SU-DHL-6 (cell line): ENCODE data around the gene CARD10.

Experiments used
- H2AFZ ChIP-seq: fragments of 200-600 bp; sonication (generic); 2 replicates; pipeline ENCODE4 v1.6.1; 2014; ENCODE audit warnings: low read depth, mild to moderate bottlenecking, moderate library complexity, mixed read lengths, antibody characterized with exemption, low read length; ENCODE audit not compliant: severe bottlenecking
- H3F3A ChIP-seq: fragments of 200-600 bp; shearing (Covaris generic); 2 replicates; pipeline ENCODE4 v1.6.0; 2016; ENCODE audit warnings: antibody characterized with exemption, mild to moderate bottlenecking; ENCODE audit not compliant: insufficient read depth
- H3K27ac ChIP-seq: fragments of 200-600 bp; sonication (generic); 2 replicates; pipeline ENCODE4 v1.5.1; 2016; ENCODE audit warnings: low read depth, mild to moderate bottlenecking, low read length, moderate library complexity, mixed read lengths
- H3K27me3 ChIP-seq: fragments of 200-600 bp; sonication (generic), shearing (Covaris generic); 2 replicates; pipeline ENCODE4 v1.6.0; 2014; ENCODE audit warnings: mild to moderate bottlenecking, low read length
- H3K36me3 ChIP-seq: fragments of 200-600 bp; sonication (generic); 2 replicates; pipeline ENCODE4 v1.6.1; 2014; ENCODE audit warnings: mild to moderate bottlenecking, low read length, mixed read lengths
- H3K4me2 ChIP-seq: fragments of 300-600, 200-600 bp; shearing (Covaris generic), sonication (generic); 2 replicates; pipeline ENCODE4 v1.6.0; 2014; ENCODE audit warnings: low read length, low read depth, mild to moderate bottlenecking; ENCODE audit not compliant: poor library complexity, severe bottlenecking
- H3K4me3 ChIP-seq: fragments of 200-600 bp; sonication (generic); 2 replicates; pipeline ENCODE4 v1.5.1; 2014; ENCODE audit warnings: antibody characterized with exemption, low read length, mild to moderate bottlenecking, mixed read lengths; ENCODE audit not compliant: insufficient read depth, poor library complexity, severe bottlenecking
- H3K79me2 ChIP-seq: fragments of 200-600 bp; sonication (generic); 2 replicates; pipeline ENCODE4 v1.6.1; 2014; ENCODE audit warnings: mild to moderate bottlenecking, low read length, moderate library complexity; ENCODE audit not compliant: insufficient read depth
- H3K9ac ChIP-seq: fragments of 200-600 bp; sonication (generic); 2 replicates; pipeline ENCODE4 v1.7.0; 2014; ENCODE audit warnings: mild to moderate bottlenecking, low read length
- H3K9me2 ChIP-seq: fragments of 200-600 bp; sonication (generic); replicated peaks from 2 replicates; pipeline ENCODE4 v1.6.1; 2014; ENCODE audit warnings: low read length; ENCODE audit not compliant: insufficient read depth
- H3K9me3 ChIP-seq: fragments of 200-600 bp; sonication (generic); 2 replicates; pipeline ENCODE4 v1.6.1; 2014; ENCODE audit warnings: low read length, mixed read lengths; ENCODE audit not compliant: insufficient read depth
- H4K20me1 ChIP-seq: fragments of 200-600 bp; sonication (generic); 2 replicates; pipeline ENCODE4 v1.6.1; 2014; ENCODE audit warnings: low read depth, mild to moderate bottlenecking, antibody characterized with exemption, low read length, moderate library complexity, mixed read lengths
- EZH2phosphoT487 ChIP-seq: fragments of 200-600 bp; sonication (generic), shearing (Covaris generic); conservative IDR thresholded peaks from 2 replicates; pipeline ENCODE4 v1.6.1; 2018; ENCODE audit warnings: mild to moderate bottlenecking, antibody characterized with exemption, low read length, moderate library complexity, mixed read lengths
- TF ChIP-seq, protein P1 (sequence below): fragments of 200-600 bp; sonication (generic); IDR thresholded peaks from one replicate; pipeline ENCODE4 v1.5.1; 2017; ENCODE audit warnings: antibody characterized with exemption, mild to moderate bottlenecking, low read length, moderate library complexity; ENCODE audit not compliant: insufficient read depth, poor library complexity, severe bottlenecking

Gene CARD10

DNA sequence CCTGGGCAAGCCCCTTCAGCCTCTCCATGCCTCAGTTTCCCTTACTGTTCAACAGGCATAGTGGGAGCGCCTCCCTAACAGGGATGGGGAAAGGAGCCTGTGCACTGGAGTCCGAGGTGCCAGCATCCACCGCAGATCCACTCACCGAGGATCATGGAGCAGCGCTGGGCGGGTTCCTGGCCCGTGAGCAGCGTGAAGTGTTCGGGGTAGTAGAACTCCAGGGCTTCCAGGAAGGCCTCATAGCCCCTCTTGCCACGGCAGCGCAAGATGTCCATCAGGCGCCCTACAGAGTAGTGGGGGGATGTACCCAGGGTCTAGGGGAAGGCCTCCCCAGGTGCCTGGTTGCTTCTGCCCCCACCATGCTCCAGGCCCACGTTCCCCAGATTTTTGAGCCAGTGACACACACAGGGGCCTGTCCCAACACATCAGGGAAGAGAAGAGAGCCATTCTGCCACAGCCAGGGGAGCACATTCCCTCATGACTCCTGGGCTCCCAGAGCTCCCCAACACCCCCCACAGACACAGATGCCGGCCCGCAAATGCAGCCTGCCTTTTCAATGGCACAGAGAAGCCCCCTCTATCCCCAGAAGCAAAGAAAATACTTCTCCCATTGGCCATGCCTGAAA, 1.3 kb downstream of the CARD10 start:
- no peaks in the 10 kb centered on the region for H3K79me2 ChIP-seq
- no peaks in the 10 kb centered on the region for H3K36me3 ChIP-seq
- no peak overlapping the region for H3K9ac ChIP-seq
- TF ChIP-seq, protein P1, sequence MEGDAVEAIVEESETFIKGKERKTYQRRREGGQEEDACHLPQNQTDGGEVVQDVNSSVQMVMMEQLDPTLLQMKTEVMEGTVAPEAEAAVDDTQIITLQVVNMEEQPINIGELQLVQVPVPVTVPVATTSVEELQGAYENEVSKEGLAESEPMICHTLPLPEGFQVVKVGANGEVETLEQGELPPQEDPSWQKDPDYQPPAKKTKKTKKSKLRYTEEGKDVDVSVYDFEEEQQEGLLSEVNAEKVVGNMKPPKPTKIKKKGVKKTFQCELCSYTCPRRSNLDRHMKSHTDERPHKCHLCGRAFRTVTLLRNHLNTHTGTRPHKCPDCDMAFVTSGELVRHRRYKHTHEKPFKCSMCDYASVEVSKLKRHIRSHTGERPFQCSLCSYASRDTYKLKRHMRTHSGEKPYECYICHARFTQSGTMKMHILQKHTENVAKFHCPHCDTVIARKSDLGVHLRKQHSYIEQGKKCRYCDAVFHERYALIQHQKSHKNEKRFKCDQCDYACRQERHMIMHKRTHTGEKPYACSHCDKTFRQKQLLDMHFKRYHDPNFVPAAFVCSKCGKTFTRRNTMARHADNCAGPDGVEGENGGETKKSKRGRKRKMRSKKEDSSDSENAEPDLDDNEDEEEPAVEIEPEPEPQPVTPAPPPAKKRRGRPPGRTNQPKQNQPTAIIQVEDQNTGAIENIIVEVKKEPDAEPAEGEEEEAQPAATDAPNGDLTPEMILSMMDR = no peak
- TF ChIP-seq EZH2phosphoT487 = no peak
- no peaks in the 10 kb centered on the region for H3K9me2 ChIP-seq
- H3F3A ChIP-seq = no peaks in the 10 kb centered on the region
- H2AFZ ChIP-seq = no peak overlapping the region
- H3K9me3 ChIP-seq = no peaks in the 10 kb centered on the region
- no peak overlapping the region for H3K4me3 ChIP-seq
- H3K27me3 ChIP-seq = no peaks in the 10 kb centered on the region
- H4K20me1 ChIP-seq = no peaks in the 10 kb centered on the region
- H3K4me2 ChIP-seq = no peak overlapping the region
- no peak overlapping the region for H3K27ac ChIP-seq

DNA sequence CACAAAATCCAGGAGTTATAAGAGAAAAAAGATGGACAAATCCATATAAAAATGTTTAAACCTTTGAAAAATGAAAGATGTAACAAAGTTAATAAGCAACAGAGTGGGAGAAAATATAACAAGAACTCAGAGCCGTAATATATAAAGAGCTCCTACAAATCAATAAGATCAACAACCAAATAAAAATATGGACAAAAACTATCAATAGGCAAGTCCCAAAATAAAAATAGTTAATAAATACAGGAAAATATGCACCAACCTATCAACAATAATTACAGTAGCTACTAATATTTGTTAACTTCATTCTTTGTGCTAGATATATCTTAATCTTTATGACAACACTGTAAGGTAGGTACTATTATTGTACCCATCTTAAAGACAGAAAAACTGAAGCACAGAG, 2.8 kb downstream of the CARD10 start:
- Histone ChIP-seq H3K27ac (no peak overlapping the region), H3K27me3 (no peaks in the 10 kb centered on the region), H3F3A (no peaks in the 10 kb centered on the region), H3K9me2 (no peaks in the 10 kb centered on the region), H3K9me3 (no peaks in the 10 kb centered on the region), H3K36me3 (no peaks in the 10 kb centered on the region), H3K9ac (no peak overlapping the region), H2AFZ (no peak overlapping the region), H4K20me1 (no peaks in the 10 kb centered on the region), H3K4me2 (no peak overlapping the region), H3K79me2 (no peaks in the 10 kb centered on the region), H3K4me3 (no peak overlapping the region)
- TF ChIP-seq, protein P1 = no peak
- TF ChIP-seq EZH2phosphoT487 = no peak

- Histone ChIP-seq H3K9me3 (no peaks in the 10 kb centered on the region), H4K20me1 (no peaks in the 10 kb centered on the region), H3K27me3 (no peaks in the 10 kb centered on the region), H2AFZ (no peak overlapping the region), H3K79me2 (no peaks in the 10 kb centered on the region), H3K4me2 (no peak overlapping the region), H3F3A (no peaks in the 10 kb centered on the region), H3K36me3 (no peaks in the 10 kb centered on the region), H3K9me2 (no peaks in the 10 kb centered on the region), H3K9ac (no peak overlapping the region), H3K27ac (no peak overlapping the region), H3K4me3 (no peak overlapping the region)
- no peak for TF ChIP-seq EZH2phosphoT487
- TF ChIP-seq, protein P1 = no peak
Measured at GRCh38 chr22:37515901-37516300, 3.3 kb downstream of the CARD10 start.
